22Rv1 (cell line): ENCODE measurements around the gene MFAP2.
A peak's percentile ranks its signal among the peaks of the same experiment; 100 is the strongest.

ENCODE experiments used
- H3K27ac ChIP-seq: fragments of 450-650 bp; 2 replicates; pipeline ENCODE4 v1.5.1; 2017
- CTCF ChIP-seq: fragments of 450-650 bp; IDR thresholded peaks from 2 replicates; pipeline ENCODE4 v1.5.1; 2017; ENCODE audit warnings: mild to moderate bottlenecking
- ZFX ChIP-seq: fragments of 450-650 bp; IDR thresholded peaks from 2 replicates; pipeline ENCODE4 v1.6.1; 2017; ENCODE audit warnings: antibody characterized with exemption, borderline replicate concordance

MFAP2 gene

GRCh38 chr1:17013491-17014320 is 33.3 kb upstream of the MFAP2 start:
- TF ChIP-seq ZFX (no peak), CTCF (no peak)
- no peak overlapping the region for H3K27ac ChIP-seq

DNA sequence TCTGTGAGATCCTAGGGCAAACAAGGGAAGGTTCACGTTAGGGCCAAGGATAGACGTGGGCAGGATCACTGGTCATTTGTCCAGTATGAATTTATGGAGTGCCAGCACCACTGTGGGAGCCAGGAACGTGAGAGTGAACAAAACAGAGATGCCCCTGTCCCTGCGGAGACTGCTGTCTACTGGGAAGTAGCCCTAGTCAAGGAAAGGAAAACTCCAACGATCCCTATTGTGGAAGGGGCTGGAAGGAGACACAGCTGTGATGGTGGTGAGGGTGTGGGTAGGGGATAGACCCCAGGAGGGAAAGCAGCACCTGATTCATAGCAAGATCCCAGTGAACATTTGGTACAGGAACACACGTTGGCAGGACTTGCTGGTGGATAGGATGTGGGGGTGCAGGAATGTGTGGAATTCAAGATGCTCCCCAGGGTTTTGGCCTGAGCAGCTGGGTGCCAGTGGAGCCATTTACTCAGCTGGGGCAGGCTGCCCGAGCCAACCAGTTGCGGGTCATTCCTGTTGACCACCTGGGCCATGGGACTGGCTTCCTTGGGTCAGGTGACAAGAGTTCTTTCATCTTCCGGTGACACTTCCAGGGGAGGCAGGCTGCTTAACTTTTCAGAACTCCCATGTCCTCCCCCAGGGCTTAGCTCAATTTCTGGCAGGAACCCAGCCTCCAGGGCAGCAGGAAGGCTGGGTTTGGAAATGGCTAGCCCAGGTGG is 32.5 kb upstream of the MFAP2 start:
- H3K27ac ChIP-seq: no peak overlapping the region; the same call in 1 of the 2 replicates
- TF ChIP-seq CTCF (no peak), ZFX (no peak)

- peak within 1 kb of the TSS; percentile 61 for H3K27ac ChIP-seq
- TF ChIP-seq CTCF: no peak
- TF ChIP-seq ZFX: no peak
Observed at GRCh38 chr1:17011439-17012307, 31.3 kb upstream of the MFAP2 start, which contains the start of gene ATP13A2. TSS of gene ATP13A2 (minus strand) at chr1:17011928. CDS start at chr1:17011738, 190 bp downstream.

GRCh38 chr1:17011092-17011438 is 30.6 kb upstream of the MFAP2 start:
- TF ChIP-seq CTCF: no peak
- no peak for TF ChIP-seq ZFX
- peak overlapping the region; percentile 61; the same call in 1 of the 2 replicates for H3K27ac ChIP-seq

DNA sequence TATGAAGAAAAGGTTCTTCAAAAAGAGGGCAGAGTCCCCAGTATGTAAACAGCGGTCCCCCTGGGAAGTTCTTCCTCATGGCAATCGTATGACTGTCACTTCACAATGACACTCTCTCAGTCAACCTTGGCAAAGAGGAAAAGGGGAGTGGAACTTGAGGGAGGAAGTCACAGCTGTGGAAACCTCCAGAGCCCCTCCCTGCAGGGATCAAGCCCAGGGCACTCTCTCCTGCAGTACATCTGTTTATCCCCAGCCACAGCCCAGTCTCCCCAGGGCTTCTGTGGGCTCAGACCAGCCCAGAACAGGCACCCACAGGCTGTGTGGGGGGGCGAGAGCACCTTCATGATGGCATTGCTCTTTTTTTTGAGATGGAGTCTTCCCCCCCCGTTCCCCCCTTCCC is 29.3 kb upstream of the MFAP2 start:
- TF ChIP-seq ZFX (no peak), CTCF (no peak)
- H3K27ac ChIP-seq: no peak overlapping the region

- TF ChIP-seq ZFX (no peak), CTCF (no peak)
- H3K27ac ChIP-seq: no peak overlapping the region
Observed at GRCh38 chr1:17008208-17008855, 27.9 kb upstream of the MFAP2 start.
